HepG2 (cell line): ENCODE results near the gene ACSL1. TPM values are rescaled to one million over a fixed set of nuclear protein-coding genes. Genes with fewer than 3 reads are reported as not detected.
A peak's percentile ranks its signal among the peaks of the same experiment; 100 is the strongest.

Source experiments
- ARNT2 ChIP-seq: sonication (generic); formaldehyde crosslinking; IDR thresholded peaks from 2 replicates; pipeline ENCODE4 v1.8.0; 2022; ENCODE audit warnings: mild to moderate bottlenecking, low read depth, missing genetic modification reagents, moderate library complexity
- FOXP1 ChIP-seq, 2 experiments: fragments of 450-650 bp in 1 of 2; IDR thresholded peaks; 2 replicates each; pipeline ENCODE4 v1.6.1; 2017 to 2018; ENCODE audit warnings: antibody characterized with exemption in 1 of 2
- KDM5B ChIP-seq: sonication (generic); formaldehyde crosslinking; IDR thresholded peaks from 2 replicates; pipeline ENCODE4 v1.4.0; 2020; ENCODE audit warnings: missing genetic modification reagents, mild to moderate bottlenecking, borderline replicate concordance
- NCOR1 ChIP-seq: fragments of 200-600 bp; sonication (generic); IDR thresholded peaks from 2 replicates; pipeline ENCODE4 v1.7.0; 2017; ENCODE audit warnings: antibody characterized with exemption, low read length, borderline replicate concordance
- RAD21 ChIP-seq: fragments of 450-650 bp; formaldehyde crosslinking; IDR thresholded peaks from 2 replicates; pipeline ENCODE4 v1.5.0; 2020; ENCODE audit warnings: mild to moderate bottlenecking
- RBAK ChIP-seq: sonication (generic); formaldehyde crosslinking; IDR thresholded peaks from 2 replicates; pipeline ENCODE4 v1.5.1; 2020; ENCODE audit warnings: mild to moderate bottlenecking, missing genetic modification reagents
- TCF7L2 ChIP-seq: IDR thresholded peaks from 2 replicates; pipeline ENCODE4 v1.6.1; 2011; ENCODE audit warnings: mild to moderate bottlenecking, low read depth, low read length, moderate library complexity
- XBP1 ChIP-seq: sonication (generic); formaldehyde crosslinking; IDR thresholded peaks from 2 replicates; pipeline ENCODE4 v1.5.0; 2020; ENCODE audit warnings: missing genetic modification reagents
- ZFP36 ChIP-seq: fragments of 150-350 bp; IDR thresholded peaks from 2 replicates; pipeline ENCODE4 v1.6.1; 2018; ENCODE audit warnings: borderline replicate concordance, low read length, low read depth; ENCODE audit not compliant: partially characterized antibody
- ZFP36L2 ChIP-seq: sonication (generic); formaldehyde crosslinking; IDR thresholded peaks from 2 replicates; pipeline ENCODE4 v1.4.0; 2020; ENCODE audit warnings: missing genetic modification reagents
- ZNF446 ChIP-seq: sonication (generic); formaldehyde crosslinking; IDR thresholded peaks from 2 replicates; pipeline ENCODE4 v1.5.0; 2020; ENCODE audit warnings: mild to moderate bottlenecking, missing genetic modification reagents
- ZNF746 ChIP-seq: sonication (generic); formaldehyde crosslinking; IDR thresholded peaks from 2 replicates; pipeline ENCODE4 v1.8.0; 2022; ENCODE audit warnings: mild to moderate bottlenecking, missing genetic modification reagents
- ZNF782 ChIP-seq: sonication (generic); formaldehyde crosslinking; IDR thresholded peaks from 2 replicates; pipeline ENCODE4 v1.4.0; 2020; ENCODE audit warnings: missing genetic modification reagents, mild to moderate bottlenecking, borderline replicate concordance
- polyA plus RNA-seq, 8 experiments: library from polyadenylated mRNA; depleted of rRNA in 3 of 8; stranded (reverse) in 7 of 8; unstranded in 1 of 8; fragments of >200 nt; fragmentation: Illumina TruSeq in 4 of 8; extraction: Trizol in 4 of 8; gene quantifications; 2 replicates each; pipeline versions ENCODE4 v1.2.1 to v1.2.3, GENCODE V29; 2011 to 2016; ENCODE audit warnings: low read depth in 4 of 8, missing spikeins in 1 of 8, mixed read lengths in 1 of 8; ENCODE audit not compliant: insufficient read depth in 1 of 8
- total RNA-seq, 5 experiments: library from RNA; depleted of rRNA; stranded (reverse); fragments of >200 nt; fragmentation: Illumina TruSeq; extraction: Trizol; gene quantifications; 2 replicates each; pipeline ENCODE4 v1.2.3, GENCODE V29; 2016; ENCODE audit warnings: low read depth in 1 of 5
- TF ChIP-seq, protein P1 (sequence below): sonication (generic); formaldehyde crosslinking; IDR thresholded peaks from 2 replicates; pipeline ENCODE4 v1.9.0; 2022; ENCODE audit warnings: missing genetic modification reagents, mild to moderate bottlenecking, borderline replicate concordance
- TF ChIP-seq, protein P2 (sequence below): IDR thresholded peaks from 2 replicates; pipeline ENCODE4 v1.6.1; 2012; ENCODE audit warnings: inconsistent platforms
- TF ChIP-seq, protein P3 (sequence below): sonication (generic); formaldehyde crosslinking; IDR thresholded peaks from 2 replicates; pipeline ENCODE4 v1.5.0; 2020; ENCODE audit warnings: mild to moderate bottlenecking, missing genetic modification reagents
- TF ChIP-seq, protein P4 (sequence below): sonication (generic); formaldehyde crosslinking; IDR thresholded peaks from 2 replicates; pipeline ENCODE4 v1.4.0; 2020; ENCODE audit warnings: missing genetic modification reagents
- TF ChIP-seq, protein P5 (sequence below): IDR thresholded peaks from 2 replicates; pipeline ENCODE4 v1.6.1; 2016; ENCODE audit warnings: low read depth, control low read depth

The ACSL1 gene
- total and polyA plus RNA-seq, 2 of the 13 experiments (the other 11 are each of a cell fraction or from before 2014, with no cell fraction given): 10.0 to 29.8 TPM

DNA sequence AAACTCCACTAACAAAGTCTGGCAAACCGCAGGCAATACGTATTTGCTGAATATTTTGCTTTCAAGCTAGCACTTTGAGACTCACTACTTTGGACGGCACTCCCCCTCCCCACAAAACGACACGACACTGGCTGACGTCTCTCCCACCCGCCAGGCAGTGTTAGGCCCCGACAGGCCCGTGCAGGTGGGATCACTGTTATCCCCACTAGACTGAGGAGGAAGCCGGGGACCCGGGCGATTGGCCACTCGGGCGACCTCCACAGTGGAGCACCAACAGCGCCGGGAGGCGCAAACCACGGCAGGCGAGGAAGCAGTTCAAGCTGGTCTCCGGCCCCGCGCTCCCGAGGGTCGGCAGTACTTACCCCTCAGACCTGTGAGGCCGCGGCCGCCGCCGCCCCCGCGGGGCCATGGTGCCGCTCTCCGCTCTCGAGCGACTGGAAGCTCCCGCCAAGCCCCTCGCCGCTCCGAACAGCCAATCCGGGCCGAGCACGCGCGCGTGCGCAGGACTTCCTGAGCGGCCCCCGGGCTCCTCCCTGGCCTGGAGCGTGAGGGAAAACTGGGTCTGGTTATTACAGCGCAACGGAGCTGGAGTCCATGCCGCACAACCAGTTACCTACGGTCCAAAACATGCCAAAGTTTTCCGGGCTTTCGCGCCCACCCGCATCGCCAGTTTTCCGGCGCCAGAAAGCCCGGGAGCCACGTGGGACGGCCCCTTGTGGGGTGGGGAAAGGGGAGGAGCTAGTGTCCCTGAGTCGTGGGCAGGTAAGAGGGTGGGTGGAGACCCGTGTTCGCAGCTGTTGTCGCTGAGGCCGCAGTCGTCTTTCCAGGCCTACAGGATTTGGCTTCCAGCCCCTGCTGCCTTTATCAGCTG, 91.9 kb downstream of the ACSL1 start, which contains the start of gene CENPU (continued):
- no peak for TF ChIP-seq ZFP36L2 (CRISPR knock-in tag)
- no peak for TF ChIP-seq TCF7L2
- TF ChIP-seq NCOR1: no peak
- peak; percentile 99 for TF ChIP-seq ARNT2 (CRISPR knock-in tag)
- TF ChIP-seq XBP1 (CRISPR knock-in tag): peak; percentile 72; the same call in 1 of the 2 replicates
- TF ChIP-seq ZNF782: no peak; the same call in 1 of the 2 replicates
- peak; percentile 96; the same call in 1 of the 2 replicates for TF ChIP-seq KDM5B (CRISPR knock-in tag)
- TF ChIP-seq, protein P1, sequence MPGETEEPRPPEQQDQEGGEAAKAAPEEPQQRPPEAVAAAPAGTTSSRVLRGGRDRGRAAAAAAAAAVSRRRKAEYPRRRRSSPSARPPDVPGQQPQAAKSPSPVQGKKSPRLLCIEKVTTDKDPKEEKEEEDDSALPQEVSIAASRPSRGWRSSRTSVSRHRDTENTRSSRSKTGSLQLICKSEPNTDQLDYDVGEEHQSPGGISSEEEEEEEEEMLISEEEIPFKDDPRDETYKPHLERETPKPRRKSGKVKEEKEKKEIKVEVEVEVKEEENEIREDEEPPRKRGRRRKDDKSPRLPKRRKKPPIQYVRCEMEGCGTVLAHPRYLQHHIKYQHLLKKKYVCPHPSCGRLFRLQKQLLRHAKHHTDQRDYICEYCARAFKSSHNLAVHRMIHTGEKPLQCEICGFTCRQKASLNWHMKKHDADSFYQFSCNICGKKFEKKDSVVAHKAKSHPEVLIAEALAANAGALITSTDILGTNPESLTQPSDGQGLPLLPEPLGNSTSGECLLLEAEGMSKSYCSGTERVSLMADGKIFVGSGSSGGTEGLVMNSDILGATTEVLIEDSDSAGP: peak; percentile 97
- TF ChIP-seq, protein P2, sequence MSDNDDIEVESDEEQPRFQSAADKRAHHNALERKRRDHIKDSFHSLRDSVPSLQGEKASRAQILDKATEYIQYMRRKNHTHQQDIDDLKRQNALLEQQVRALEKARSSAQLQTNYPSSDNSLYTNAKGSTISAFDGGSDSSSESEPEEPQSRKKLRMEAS: peak; percentile 99
- peak; percentile 69; the same call in 1 of the 2 replicates for TF ChIP-seq ZNF746 (CRISPR knock-in tag)
- TF ChIP-seq, protein P3, sequence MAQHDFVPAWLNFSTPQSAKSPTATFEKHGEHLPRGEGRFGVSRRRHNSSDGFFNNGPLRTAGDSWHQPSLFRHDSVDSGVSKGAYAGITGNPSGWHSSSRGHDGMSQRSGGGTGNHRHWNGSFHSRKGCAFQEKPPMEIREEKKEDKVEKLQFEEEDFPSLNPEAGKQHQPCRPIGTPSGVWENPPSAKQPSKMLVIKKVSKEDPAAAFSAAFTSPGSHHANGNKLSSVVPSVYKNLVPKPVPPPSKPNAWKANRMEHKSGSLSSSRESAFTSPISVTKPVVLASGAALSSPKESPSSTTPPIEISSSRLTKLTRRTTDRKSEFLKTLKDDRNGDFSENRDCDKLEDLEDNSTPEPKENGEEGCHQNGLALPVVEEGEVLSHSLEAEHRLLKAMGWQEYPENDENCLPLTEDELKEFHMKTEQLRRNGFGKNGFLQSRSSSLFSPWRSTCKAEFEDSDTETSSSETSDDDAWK (CRISPR knock-in tag): no peak
- peak; percentile 71 for TF ChIP-seq RAD21 (CRISPR knock-in tag)
- TF ChIP-seq, protein P4, sequence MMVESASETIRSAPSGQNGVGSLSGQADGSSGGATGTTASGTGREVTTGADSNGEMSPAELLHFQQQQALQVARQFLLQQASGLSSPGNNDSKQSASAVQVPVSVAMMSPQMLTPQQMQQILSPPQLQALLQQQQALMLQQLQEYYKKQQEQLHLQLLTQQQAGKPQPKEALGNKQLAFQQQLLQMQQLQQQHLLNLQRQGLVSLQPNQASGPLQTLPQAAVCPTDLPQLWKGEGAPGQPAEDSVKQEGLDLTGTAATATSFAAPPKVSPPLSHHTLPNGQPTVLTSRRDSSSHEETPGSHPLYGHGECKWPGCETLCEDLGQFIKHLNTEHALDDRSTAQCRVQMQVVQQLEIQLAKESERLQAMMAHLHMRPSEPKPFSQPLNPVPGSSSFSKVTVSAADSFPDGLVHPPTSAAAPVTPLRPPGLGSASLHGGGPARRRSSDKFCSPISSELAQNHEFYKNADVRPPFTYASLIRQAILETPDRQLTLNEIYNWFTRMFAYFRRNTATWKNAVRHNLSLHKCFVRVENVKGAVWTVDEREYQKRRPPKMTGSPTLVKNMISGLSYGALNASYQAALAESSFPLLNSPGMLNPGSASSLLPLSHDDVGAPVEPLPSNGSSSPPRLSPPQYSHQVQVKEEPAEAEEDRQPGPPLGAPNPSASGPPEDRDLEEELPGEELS (CRISPR knock-in tag): peak; percentile 75
- TF ChIP-seq RBAK: 0 out of 2 replicates have a peak, but pooled peaks have one; percentile 65
- TF ChIP-seq FOXP1 (IDR thresholded peaks at IDR 0.05): peak; percentile 46; the same call in 1 of the 2 replicates
- TF ChIP-seq FOXP1 (CRISPR knock-in tag; IDR thresholded peaks at IDR 0.05): peak; percentile 69
- TF ChIP-seq ZNF446 (CRISPR knock-in tag): no peak
- TF ChIP-seq, protein P5, sequence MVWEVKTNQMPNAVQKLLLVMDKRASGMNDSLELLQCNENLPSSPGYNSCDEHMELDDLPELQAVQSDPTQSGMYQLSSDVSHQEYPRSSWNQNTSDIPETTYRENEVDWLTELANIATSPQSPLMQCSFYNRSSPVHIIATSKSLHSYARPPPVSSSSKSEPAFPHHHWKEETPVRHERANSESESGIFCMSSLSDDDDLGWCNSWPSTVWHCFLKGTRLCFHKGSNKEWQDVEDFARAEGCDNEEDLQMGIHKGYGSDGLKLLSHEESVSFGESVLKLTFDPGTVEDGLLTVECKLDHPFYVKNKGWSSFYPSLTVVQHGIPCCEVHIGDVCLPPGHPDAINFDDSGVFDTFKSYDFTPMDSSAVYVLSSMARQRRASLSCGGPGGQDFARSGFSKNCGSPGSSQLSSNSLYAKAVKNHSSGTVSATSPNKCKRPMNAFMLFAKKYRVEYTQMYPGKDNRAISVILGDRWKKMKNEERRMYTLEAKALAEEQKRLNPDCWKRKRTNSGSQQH (CRISPR knock-in tag): peak; percentile 69; the same call in 1 of the 2 replicates
- no peak for TF ChIP-seq ZFP36
